HCT116 (cell line): ENCODE measurements around the gene GALNT5. TPM values are rescaled to one million over a fixed set of nuclear protein-coding genes. Genes with fewer than 3 reads are reported as not detected.

Source experiments
- ATAC-seq: fragments of 200-7000 bp; cut with Tn5 transposase; 2 replicates; pipeline ENCODE4 v1.9.1; 2020; ENCODE audit warnings: mild to moderate bottlenecking, moderate library complexity
- BruUV-seq: library from RNA; stranded (reverse); fragments of 400-500 nt; replicated peaks from 2 replicates; lab custom pipeline; 2021; lab: Mats Ljungman, UMichigan
- CTCF ChIA-PET: fragments of 300-600 bp; sonication (Branson Sonifier 250); formaldehyde crosslinking; loops from one replicate; lab custom pipeline; 2021; ENCODE audit warnings: antibody characterized with exemption; lab: Charles Lee
- POLR2A ChIA-PET: fragments of 300-600, 350-600 bp; sonication (Branson Sonifier 250); formaldehyde crosslinking; loops from one replicate; lab custom pipeline; 2021; ENCODE audit warnings: antibody characterized with exemption; lab: Charles Lee
- RAD21 ChIA-PET, 2 experiments: fragments of 300-600 bp; sonication (Branson Sonifier 250); formaldehyde crosslinking; loops; one replicate each; lab custom pipeline; 2023; ENCODE audit warnings: low total read pairs in 2 of 2; ENCODE audit not compliant: uncharacterized antibody in 2 of 2, unreplicated experiment in 2 of 2, low non-redundant PET in 1 of 2; lab: Charles Lee
- DNase-seq: peaks from one replicate; pipeline ENCODE4 v3.0.0-alpha.2; 2010; ENCODE audit warnings: low read depth, low spot score
- H2AFZ ChIP-seq: fragments of 200-600 bp; shearing (Covaris generic), sonication (generic); 2 replicates; pipeline ENCODE4 v1.6.1; 2017; ENCODE audit warnings: low read depth, mixed run types, mixed read lengths, antibody characterized with exemption, low read length; ENCODE audit not compliant: poor library complexity, severe bottlenecking
- H3K27ac ChIP-seq: 2 replicates; pipeline ENCODE4 v1.5.1; 2012; ENCODE audit warnings: low read depth, low read length
- H3K27me3 ChIP-seq: fragments of 200-600 bp; sonication (generic); 2 replicates; pipeline ENCODE4 v1.6.1; 2016; ENCODE audit warnings: mixed run types, low read length, mixed read lengths; ENCODE audit not compliant: insufficient read depth
- H3K36me3 ChIP-seq, 2 experiments: fragments of 200-500 bp in 1 of 2; fragments of 200-600 bp in 1 of 2; sonication (Bioruptor generic) in 1 of 2; sonication (generic) in 1 of 2; 2 replicates each; pipeline versions ENCODE4 v1.5.1 to v1.6.1; 2014 to 2016; ENCODE audit warnings: low read length in 2 of 2, inconsistent platforms in 1 of 2, mixed read lengths in 1 of 2, mixed run types in 1 of 2; ENCODE audit not compliant: insufficient read depth in 2 of 2, control insufficient read depth in 1 of 2
- H3K4me1 ChIP-seq, 2 experiments: fragments of 200-600 bp in 1 of 2; sonication (generic) in 1 of 2; 2 replicates each; pipeline versions ENCODE4 v1.5.1 to v1.6.1; 2012 to 2017; ENCODE audit warnings: low read length in 2 of 2, inconsistent platforms in 1 of 2, mild to moderate bottlenecking in 1 of 2, mixed read lengths in 1 of 2, mixed run types in 1 of 2, moderate library complexity in 1 of 2; ENCODE audit not compliant: insufficient read depth in 2 of 2, control insufficient read depth in 1 of 2
- H3K4me2 ChIP-seq: fragments of 200-600 bp; sonication (generic); 2 replicates; pipeline ENCODE4 v1.6.1; 2017; ENCODE audit warnings: mixed run types, low read length, mixed read lengths
- H3K4me3 ChIP-seq, 2 experiments: fragments of 200-600 bp in 1 of 2; sonication (generic) in 1 of 2; replicated peaks in 1 of 2; 2 replicates each; pipeline ENCODE4 v1.5.1; 2011 to 2016; ENCODE audit warnings: low read length in 2 of 2, control low read depth in 1 of 2, low read depth in 1 of 2, mild to moderate bottlenecking in 1 of 2, mixed read lengths in 1 of 2, mixed run types in 1 of 2
- H3K79me2 ChIP-seq: fragments of 200-600 bp; sonication (generic); 2 replicates; pipeline ENCODE4 v1.6.1; 2017; ENCODE audit warnings: mild to moderate bottlenecking, mixed run types, low read length, moderate library complexity, mixed read lengths; ENCODE audit not compliant: insufficient read depth
- H3K9ac ChIP-seq: fragments of 200-600 bp; sonication (generic); 2 replicates; pipeline ENCODE4 v1.6.1; 2016; ENCODE audit warnings: low read length, mixed read lengths
- H3K9me2 ChIP-seq: fragments of 200-600 bp; sonication (generic), shearing (Covaris generic); 2 replicates; pipeline ENCODE4 v1.6.1; 2017; ENCODE audit warnings: mixed run types, mild to moderate bottlenecking, moderate library complexity; ENCODE audit not compliant: insufficient read depth
- H3K9me3 ChIP-seq, 2 experiments: fragments of 200-500 bp in 1 of 2; fragments of 200-600 bp in 1 of 2; sonication (Bioruptor generic) in 1 of 2; sonication (generic) in 1 of 2; 2 replicates each; pipeline ENCODE4 v1.6.1; 2014 to 2017; ENCODE audit warnings: low read length in 2 of 2, mixed read lengths in 2 of 2, inconsistent platforms in 1 of 2, low read depth in 1 of 2, mild to moderate bottlenecking in 1 of 2, mixed run types in 1 of 2, moderate library complexity in 1 of 2; ENCODE audit not compliant: control insufficient read depth in 1 of 2, insufficient read depth in 1 of 2
- H4K20me1 ChIP-seq: fragments of 200-600 bp; sonication (generic), shearing (Covaris generic); 2 replicates; pipeline ENCODE4 v1.6.1; 2017; ENCODE audit warnings: mixed run types, mild to moderate bottlenecking, moderate library complexity; ENCODE audit not compliant: insufficient read depth
- CTCF ChIP-seq, 3 experiments: fragments of 200-600 bp in 1 of 3; sonication (generic) in 1 of 3; IDR thresholded peaks in 2 of 3; conservative IDR thresholded peaks in 1 of 3; 2 replicates each; pipeline ENCODE4 v1.5.1; 2012 to 2017; ENCODE audit warnings: low read depth in 2 of 3, low read length in 2 of 3, antibody characterized with exemption in 1 of 3, borderline replicate concordance in 1 of 3, control low read depth in 1 of 3, mild to moderate bottlenecking in 1 of 3, mixed read lengths in 1 of 3, mixed run types in 1 of 3, moderate library complexity in 1 of 3; ENCODE audit not compliant: insufficient read depth in 1 of 3
- EGR1 ChIP-seq: IDR thresholded peaks from 2 replicates; pipeline ENCODE4 v1.6.1; 2012; ENCODE audit warnings: low read depth
- EZH2 ChIP-seq: fragments of 200-600 bp; sonication (generic); IDR thresholded peaks from 2 replicates; pipeline ENCODE4 v1.6.1; 2017; ENCODE audit warnings: antibody characterized with exemption, mixed run types
- FOSL1 ChIP-seq: IDR thresholded peaks from 2 replicates; pipeline ENCODE4 v1.6.1; 2012; ENCODE audit warnings: low read depth
- JUND ChIP-seq: IDR thresholded peaks from 2 replicates; pipeline ENCODE4 v1.6.1; 2012
- MAX ChIP-seq: IDR thresholded peaks from 2 replicates; pipeline ENCODE4 v1.6.1; 2012
- POLR2A ChIP-seq: IDR thresholded peaks from 2 replicates; pipeline ENCODE4 v1.7.0; 2011; ENCODE audit warnings: borderline replicate concordance; ENCODE audit not compliant: insufficient read depth, insufficient read length; ENCODE audit errors: extremely low read depth
- POLR2AphosphoS5 ChIP-seq: IDR thresholded peaks from 2 replicates; pipeline ENCODE4 v1.6.1; 2011; ENCODE audit warnings: mild to moderate bottlenecking, low read depth, low read length, moderate library complexity
- SIN3A ChIP-seq: IDR thresholded peaks from 2 replicates; pipeline ENCODE4 v1.6.1; 2012; ENCODE audit warnings: low read depth
- TCF7L2 ChIP-seq: IDR thresholded peaks from 2 replicates; pipeline ENCODE4 v1.7.0; 2011; ENCODE audit warnings: borderline replicate concordance, inconsistent platforms; ENCODE audit not compliant: insufficient read depth, insufficient read length; ENCODE audit errors: extremely low read depth
- ZFX ChIP-seq: fragments of 450-650 bp; IDR thresholded peaks from 2 replicates; pipeline ENCODE4 v1.6.1; 2017
- intact Hi-C: fragments of 100-400 bp; cut with micrococcal nuclease; formaldehyde crosslinking; loops from 2 replicates; pipeline ENCODE4 v1.10.0; 2022
- total RNA-seq: library from RNA; stranded (reverse); gene quantifications from one replicate; pipeline ENCODE4 v1.2.1, GENCODE V29; 2021; ENCODE audit not compliant: unreplicated experiment

Gene GALNT5
- total RNA-seq, 1 experiment from 2014 or later = 3.9 TPM

GRCh38 chr2:157231476-157231875 lies 26.0 kb upstream of the GALNT5 start:
- Histone ChIP-seq H3K9me3 (no peaks in the 10 kb centered on the region), H3K9ac (no peak overlapping the region), H3K36me3 (no peaks in the 10 kb centered on the region), H2AFZ (no peak overlapping the region), H3K27ac (no peak overlapping the region), H3K79me2 (no peaks in the 10 kb centered on the region), H3K27me3 (no peaks in the 10 kb centered on the region), H3K4me1 (peaks cover 0 to 6% of the 10 kb centered on the region in 2 experiments; a peak in 1 of 4 replicates), H3K4me2 (no peak overlapping the region), H4K20me1 (no peaks in the 10 kb centered on the region), H3K9me2 (peaks cover 5% of the 10 kb centered on the region; the same call in 1 of the 2 replicates), H3K4me3 (no peak overlapping the region)
- POLR2A ChIA-PET = no interaction called here
- intact Hi-C loops = no loop called here
- DNase-seq = no peak
- TF ChIP-seq EGR1 (no peak), MAX (no peak), EZH2 (no peak), ZFX (no peak), TCF7L2 (no peak), JUND (no peak), POLR2A (no peak), FOSL1 (no peak), POLR2AphosphoS5 (no peak), SIN3A (no peak), CTCF (IDR thresholded peaks at IDR 0.05 in 2 of 3, conservative IDR thresholded peaks at IDR 0.05 in 1 of 3; ENCODE audit: borderline replicate concordance in 1 of 3, insufficient read depth in 1 of 3, low read depth in 2 of 3, low read length in 2 of 3) (no peak)
- BruUV-seq = no TSS peak
- no peak for ATAC-seq
- RAD21 ChIA-PET = no interaction called here
- CTCF ChIA-PET = no interaction called here
